ENCODE data around the gene SNRPA1. TPM values are rescaled to one million over a fixed set of nuclear protein-coding genes. Genes with fewer than 3 reads are reported as not detected.

Gene SNRPA1
- total RNA-seq: 59.3 and 62.3 TPM in 2 replicates

GRCh38 chr15:101294731-101295606 is at the start of gene SNRPA1:
SNRPA1 (minus strand) TSS chr15:101295248; CDS start chr15:101295178, 70 bp downstream.

GRCh38 chr15:101277038-101277822 is 17.8 kb downstream of the SNRPA1 start, which contains the start of gene SELENOS:
SELENOS (minus strand) TSS chr15:101277485; CDS start chr15:101277417, 68 bp downstream.

GRCh38 chr15:101251830-101252820 is 42.9 kb downstream of the SNRPA1 start, which contains the start of gene CHSY1:
CHSY1 (minus strand) TSS chr15:101252048; CDS start chr15:101251456, 592 bp downstream.

Other genes starting within 250 kb of the SNRPA1 start
- 23.8 and 26.4 TPM in 2 replicates for gene CHSY1, start 43.2 kb downstream of the SNRPA1 start, total RNA-seq
- 56.2 and 64.9 TPM in 2 replicates for gene SELENOS, start 17.8 kb downstream of the SNRPA1 start, total RNA-seq
- 0.17 TPM in 1 of 2 replicates, not detected in the other for gene PCSK6, start 194.5 kb upstream of the SNRPA1 start, total RNA-seq